Suprapubic skin (tissue), 4 donors: Measurements from ENCODE around the gene PCBD1. TPM values are rescaled to one million over a fixed set of nuclear protein-coding genes. Genes with fewer than 3 reads are reported as not detected.

Experiments used
- DNase-seq, 2 donors: peaks; one replicate each; pipeline ENCODE4 v3.0.0-alpha.2; 2019; ENCODE audit warnings: low spot score in 2 of 2
- H3K27ac ChIP-seq: fragments of 200-600 bp; sonication (generic); one replicate; pipeline ENCODE4 v1.5.1; 2019
- H3K27me3 ChIP-seq: fragments of 200-600 bp; sonication (generic); one replicate; pipeline ENCODE4 v1.5.1; 2019
- H3K36me3 ChIP-seq: fragments of 200-600 bp; sonication (generic); one replicate; pipeline ENCODE4 v1.5.1; 2019
- H3K4me1 ChIP-seq: fragments of 200-600 bp; sonication (generic); one replicate; pipeline ENCODE4 v1.5.1; 2019
- H3K4me3 ChIP-seq: fragments of 200-600 bp; sonication (generic); one replicate; pipeline ENCODE4 v1.5.1; 2019; ENCODE audit warnings: mild to moderate bottlenecking
- H3K9me3 ChIP-seq: fragments of 200-600 bp; sonication (generic); one replicate; pipeline ENCODE4 v1.5.1; 2019
- EP300 ChIP-seq: sonication (generic); formaldehyde crosslinking; IDR thresholded peaks from one replicate; pipeline ENCODE4 v1.6.1; 2017; ENCODE audit warnings: antibody characterized with exemption
- POLR2A ChIP-seq, 2 donors: fragments of 450-650 bp; IDR thresholded peaks; one replicate each; pipeline ENCODE4 v1.6.1; 2017; ENCODE audit warnings: antibody characterized with exemption in 2 of 2, mild to moderate bottlenecking in 2 of 2, moderate library complexity in 2 of 2
- POLR2AphosphoS5 ChIP-seq, 3 donors: sonication (generic); formaldehyde crosslinking; IDR thresholded peaks; one replicate each; pipeline ENCODE4 v1.6.1; 2017; ENCODE audit warnings: antibody characterized with exemption in 3 of 3
- WGBS: methylation state at CpG from one replicate; pipeline ENCODE4 v1.1.5; 2018; 5-methylcytosine and 5-hydroxymethylcytosine counted together
- total RNA-seq, 4 donors: library from RNA; depleted of rRNA; stranded (reverse); fragments of >200 nt; gene quantifications; one replicate each; pipeline ENCODE4 v1.1.0, GENCODE V29; 2016
- TF ChIP-seq, protein P1 (sequence below), 2 donors: fragments of 200-600 bp in 1 of 2; fragments of 450-650 bp in 1 of 2; sonication (generic) in 1 of 2; IDR thresholded peaks; one replicate each; pipeline ENCODE4 v1.5.1; 2016 to 2019; ENCODE audit warnings: antibody characterized with exemption in 2 of 2, mild to moderate bottlenecking in 1 of 2, moderate library complexity in 1 of 2

The PCBD1 gene
- total RNA-seq, 4 donors from 2014 or later: 24.2 to 47.0 (median 35.2) TPM

DNA sequence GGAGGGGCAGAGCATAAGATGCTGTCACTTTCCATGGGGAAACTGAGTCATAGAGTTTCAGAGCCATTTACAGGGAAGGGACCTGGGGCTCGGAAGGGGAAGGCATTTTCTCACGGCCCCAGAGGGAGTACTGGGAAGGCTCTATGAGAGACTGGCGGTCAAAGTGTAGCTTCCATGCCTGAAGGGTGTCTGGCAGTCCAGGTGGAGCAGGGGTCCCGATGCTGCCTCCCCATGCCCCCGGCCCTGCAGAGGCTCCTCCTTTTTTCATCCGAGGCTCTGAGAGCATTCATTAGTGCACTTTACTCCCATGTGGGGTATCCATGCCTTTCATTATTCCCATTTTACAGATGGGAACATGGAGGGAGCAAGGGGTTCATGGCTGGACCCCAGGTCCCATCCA lies 27.9 kb upstream of the PCBD1 start:
- no peaks in the 10 kb centered on the region for H3K36me3 ChIP-seq
- DNase-seq: no peak
- WGBS: 89% methylated on average over 6 of the region's 6 CpGs
- H3K27ac ChIP-seq: no peak overlapping the region
- H3K27me3 ChIP-seq: peaks cover 42% of the 10 kb centered on the region
- TF ChIP-seq EP300 (no peak), POLR2AphosphoS5 (IDR thresholded peaks at IDR 0.05) (no peak), POLR2A (IDR thresholded peaks at IDR 0.05) (no peak)
- TF ChIP-seq, protein P1, sequence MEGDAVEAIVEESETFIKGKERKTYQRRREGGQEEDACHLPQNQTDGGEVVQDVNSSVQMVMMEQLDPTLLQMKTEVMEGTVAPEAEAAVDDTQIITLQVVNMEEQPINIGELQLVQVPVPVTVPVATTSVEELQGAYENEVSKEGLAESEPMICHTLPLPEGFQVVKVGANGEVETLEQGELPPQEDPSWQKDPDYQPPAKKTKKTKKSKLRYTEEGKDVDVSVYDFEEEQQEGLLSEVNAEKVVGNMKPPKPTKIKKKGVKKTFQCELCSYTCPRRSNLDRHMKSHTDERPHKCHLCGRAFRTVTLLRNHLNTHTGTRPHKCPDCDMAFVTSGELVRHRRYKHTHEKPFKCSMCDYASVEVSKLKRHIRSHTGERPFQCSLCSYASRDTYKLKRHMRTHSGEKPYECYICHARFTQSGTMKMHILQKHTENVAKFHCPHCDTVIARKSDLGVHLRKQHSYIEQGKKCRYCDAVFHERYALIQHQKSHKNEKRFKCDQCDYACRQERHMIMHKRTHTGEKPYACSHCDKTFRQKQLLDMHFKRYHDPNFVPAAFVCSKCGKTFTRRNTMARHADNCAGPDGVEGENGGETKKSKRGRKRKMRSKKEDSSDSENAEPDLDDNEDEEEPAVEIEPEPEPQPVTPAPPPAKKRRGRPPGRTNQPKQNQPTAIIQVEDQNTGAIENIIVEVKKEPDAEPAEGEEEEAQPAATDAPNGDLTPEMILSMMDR (IDR thresholded peaks at IDR 0.05): no peak
- H3K4me3 ChIP-seq: no peak overlapping the region
- H3K9me3 ChIP-seq: no peaks in the 10 kb centered on the region
- no peaks in the 10 kb centered on the region for H3K4me1 ChIP-seq

DNA sequence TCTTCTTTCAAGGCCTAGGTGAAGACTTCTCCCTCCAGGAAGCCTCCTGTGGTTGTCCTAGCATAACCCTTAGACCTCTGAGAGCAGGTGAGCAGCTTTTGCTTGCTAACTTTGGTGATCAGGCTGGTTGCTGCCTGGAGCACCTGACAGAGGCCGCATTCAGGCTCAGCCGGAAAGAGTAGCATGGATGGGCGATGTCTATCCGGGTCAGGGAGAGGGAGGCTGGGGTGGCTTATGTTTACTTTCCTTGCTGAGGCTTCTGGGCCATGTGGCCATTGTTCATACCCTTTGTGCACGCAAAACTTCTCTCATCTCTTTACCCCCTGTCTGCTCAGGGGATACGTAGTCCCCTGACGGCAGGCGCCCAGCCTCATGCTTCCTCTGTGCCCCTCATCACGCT lies 27.4 kb upstream of the PCBD1 start:
- no peaks in the 10 kb centered on the region for H3K9me3 ChIP-seq
- WGBS: 94% methylated on average over 8 of the region's 9 CpGs
- H3K4me3 ChIP-seq: no peak overlapping the region
- no peak for TF ChIP-seq POLR2AphosphoS5 (IDR thresholded peaks at IDR 0.05)
- TF ChIP-seq POLR2A (IDR thresholded peaks at IDR 0.05): no peak
- TF ChIP-seq EP300: no peak
- TF ChIP-seq, protein P1 (IDR thresholded peaks at IDR 0.05): no peak
- peaks cover 46% of the 10 kb centered on the region for H3K27me3 ChIP-seq
- no peaks in the 10 kb centered on the region for H3K36me3 ChIP-seq
- H3K27ac ChIP-seq: no peak overlapping the region
- no peaks in the 10 kb centered on the region for H3K4me1 ChIP-seq
- no peak for DNase-seq

DNA sequence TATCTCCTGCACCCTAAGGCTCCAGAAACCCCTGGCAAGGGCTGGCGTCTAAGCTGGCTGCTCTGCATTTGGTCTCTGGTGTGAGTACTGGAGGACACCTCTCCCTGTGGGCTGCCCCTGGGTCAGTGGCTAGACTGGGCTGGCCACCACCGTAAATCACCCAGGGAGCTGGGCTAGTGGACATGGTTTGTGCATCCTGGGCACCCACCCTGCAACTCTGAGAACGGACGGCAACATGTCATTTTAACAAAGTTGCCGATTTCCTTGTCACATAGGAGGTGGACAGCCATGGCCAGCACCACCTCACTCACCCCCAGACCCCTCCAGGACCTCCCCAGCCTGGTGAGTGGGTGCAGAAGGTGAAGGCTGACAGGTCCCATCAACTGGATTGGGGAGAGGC lies 26.8 kb upstream of the PCBD1 start:
- DNase-seq: no peak
- Histone ChIP-seq H3K4me3 (no peak overlapping the region), H3K27me3 (peaks cover 47% of the 10 kb centered on the region), H3K27ac (no peak overlapping the region), H3K4me1 (no peaks in the 10 kb centered on the region), H3K9me3 (no peaks in the 10 kb centered on the region), H3K36me3 (no peaks in the 10 kb centered on the region)
- TF ChIP-seq POLR2A (IDR thresholded peaks at IDR 0.05) (no peak), POLR2AphosphoS5 (IDR thresholded peaks at IDR 0.05) (no peak), EP300 (no peak)
- TF ChIP-seq, protein P1 (IDR thresholded peaks at IDR 0.05): no peak
- 79% methylated on average over 3 of the region's 5 CpGs for WGBS

DNA sequence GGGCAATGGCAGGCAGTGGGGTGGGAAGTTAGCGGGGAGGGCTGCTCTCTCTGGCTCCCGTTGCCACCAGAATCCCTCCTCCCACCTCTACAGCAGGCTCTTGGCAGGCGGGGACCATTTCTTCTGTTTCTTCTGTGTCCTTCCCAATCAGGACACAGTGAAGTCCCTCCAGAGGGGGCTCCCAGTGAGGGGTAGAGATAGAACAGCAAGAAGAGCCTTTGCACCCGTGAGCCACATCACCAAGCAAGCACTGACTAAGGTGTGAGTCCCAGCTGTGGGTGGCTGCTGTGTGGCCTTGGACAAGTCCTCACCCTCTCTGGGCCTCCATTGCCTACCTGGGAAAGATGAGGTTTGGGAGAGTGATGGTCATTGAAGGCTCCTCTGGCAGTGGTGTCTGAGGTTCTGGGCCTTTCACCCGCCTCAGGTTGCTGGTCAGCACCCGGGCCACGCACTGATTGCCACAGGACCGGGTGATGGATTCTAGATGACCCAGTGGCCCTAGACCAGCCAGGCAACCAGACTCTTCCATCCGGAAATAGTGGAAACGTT lies 26.0 kb upstream of the PCBD1 start:
- 73% methylated on average over 9 of the region's 10 CpGs for WGBS

DNA sequence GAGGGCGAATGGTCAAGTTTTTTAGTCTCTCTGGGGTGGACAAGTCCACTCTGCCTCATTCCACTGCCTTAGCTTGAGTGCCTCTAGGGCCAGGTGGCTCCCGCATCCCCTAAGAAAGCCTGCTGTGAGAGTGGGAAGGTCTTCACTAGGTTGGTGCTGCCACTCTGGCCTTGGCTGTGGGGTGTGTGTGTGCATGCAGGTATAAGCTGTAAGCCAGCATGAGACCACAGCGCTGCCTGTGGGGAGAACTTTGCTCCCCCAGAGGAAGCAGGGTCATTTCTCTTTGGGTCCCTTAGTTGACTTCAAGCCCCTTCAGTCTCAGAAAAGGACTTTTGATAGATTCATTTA lies 25.5 kb upstream of the PCBD1 start:
- 94% methylated on average over 3 of the region's 3 CpGs for WGBS
- no peak overlapping the region for H3K27ac ChIP-seq
- no peak for TF ChIP-seq POLR2AphosphoS5 (IDR thresholded peaks at IDR 0.05)
- TF ChIP-seq, protein P1 (IDR thresholded peaks at IDR 0.05): no peak
- TF ChIP-seq POLR2A (IDR thresholded peaks at IDR 0.05): no peak
- TF ChIP-seq EP300: no peak
- H3K4me1 ChIP-seq: no peaks in the 10 kb centered on the region
- no peak overlapping the region for H3K4me3 ChIP-seq
- no peaks in the 10 kb centered on the region for H3K36me3 ChIP-seq
- no peaks in the 10 kb centered on the region for H3K9me3 ChIP-seq
- no peak for DNase-seq
- H3K27me3 ChIP-seq: peaks cover 39% of the 10 kb centered on the region

More for the DNA sequence above, 26.0 kb upstream of the PCBD1 start:
- Histone ChIP-seq H3K4me3 (no peak overlapping the region), H3K9me3 (no peaks in the 10 kb centered on the region), H3K27me3 (peaks cover 44% of the 10 kb centered on the region), H3K27ac (no peak overlapping the region), H3K36me3 (no peaks in the 10 kb centered on the region), H3K4me1 (no peaks in the 10 kb centered on the region)
- TF ChIP-seq EP300 (no peak), POLR2AphosphoS5 (IDR thresholded peaks at IDR 0.05) (no peak), POLR2A (IDR thresholded peaks at IDR 0.05) (no peak)
- TF ChIP-seq, protein P1 (IDR thresholded peaks at IDR 0.05): no peak
- DNase-seq: no peak
